Bronchus fibroblast of lung (primary cell): ENCODE data around the gene GRIN2C. TPM values are rescaled to one million over a fixed set of nuclear protein-coding genes. Genes with fewer than 3 reads are reported as not detected.

ENCODE experiments used
- total RNA-seq: library from RNA; depleted of rRNA; stranded (reverse); fragments of >200 nt; gene quantifications from 2 replicates; pipeline ENCODE4 v1.2.3, GENCODE V29; 2015

Gene GRIN2C
- total RNA-seq: not detected in 2 replicates

DNA sequence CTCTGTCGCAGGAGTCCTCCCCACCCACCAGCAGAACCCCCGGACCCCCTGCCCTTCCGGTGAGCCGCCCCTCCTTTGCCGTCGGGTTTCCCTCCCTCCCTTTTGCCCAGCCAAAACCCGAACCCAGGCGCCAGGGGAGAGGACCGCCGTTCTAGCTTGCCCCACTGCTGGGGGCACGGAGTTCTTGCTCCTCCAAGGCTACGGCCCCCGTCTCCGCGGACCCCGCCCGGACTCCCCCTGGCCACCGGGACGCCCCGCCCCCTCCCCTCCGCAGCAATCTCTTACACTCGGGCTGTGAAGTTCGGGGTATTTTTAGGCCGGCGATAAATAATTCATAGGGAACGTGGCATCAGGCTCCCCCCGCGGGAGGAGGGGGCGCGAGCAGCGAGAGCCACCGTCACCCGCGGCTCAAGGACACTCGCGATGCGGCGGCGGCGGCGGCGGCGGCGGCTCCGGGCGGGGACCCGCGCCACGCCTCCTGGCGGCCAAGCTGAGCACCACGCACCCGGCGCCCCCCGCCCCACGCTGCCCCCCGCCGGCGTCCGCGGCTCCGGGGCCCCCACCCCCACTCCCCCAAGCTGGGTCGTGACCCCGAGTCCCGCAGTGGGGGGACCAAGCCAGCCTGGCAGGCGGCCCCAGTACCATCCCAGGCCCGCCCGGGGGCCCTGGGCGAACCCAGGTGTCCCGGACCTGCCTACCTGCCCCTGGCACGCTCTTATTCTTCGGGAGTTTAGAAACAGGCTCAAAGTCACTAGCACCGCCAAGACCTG, at the start of gene GRIN2C:
TSS of gene GRIN2C (minus strand) at position 427 of the 770 bp plus-strand sequence. CDS start 4,793 bp downstream, outside the sequence.

GRCh38 chr17:74892974-74893911, 33.6 kb upstream of the GRIN2C start, which contains the start of gene FADS6:
Gene FADS6 (minus strand): TSS chr17:74893633. CDS start chr17:74893595, 38 bp downstream.

GRCh38 chr17:74872313-74873036, 12.8 kb upstream of the GRIN2C start, which contains the start of gene FDXR:
Gene FDXR (minus strand): TSS chr17:74872994. CDS start chr17:74872944, 50 bp downstream.

Other genes starting within 250 kb of the GRIN2C start
- gene CD300E, start 236.1 kb downstream of the GRIN2C start, total RNA-seq: not detected in 2 replicates
- gene CD300LF, start 147.0 kb downstream of the GRIN2C start, total RNA-seq: not detected in 2 replicates
- 0.67 and 0.89 TPM in 2 replicates for gene RAB37, start 122.6 kb downstream of the GRIN2C start, total RNA-seq
- 36.0 and 40.7 TPM in 2 replicates for gene NHERF1, start 111.3 kb downstream of the GRIN2C start, total RNA-seq
- 23.2 and 24.4 TPM in 2 replicates for gene NAT9, start 83.5 kb downstream of the GRIN2C start, total RNA-seq
- 31.1 and 32.1 TPM in 2 replicates for gene FDXR, start 13.1 kb upstream of the GRIN2C start, total RNA-seq
- not detected in 2 replicates for gene FADS6, start 33.7 kb upstream of the GRIN2C start, total RNA-seq
- gene USH1G, start 63.4 kb upstream of the GRIN2C start, total RNA-seq: not detected in 2 replicates
- not detected in 2 replicates for gene OTOP2, start 64.4 kb upstream of the GRIN2C start, total RNA-seq
- not detected in 2 replicates for gene OTOP3, start 76.0 kb upstream of the GRIN2C start, total RNA-seq
- gene HID1, start 112.9 kb upstream of the GRIN2C start, total RNA-seq: 0.45 and 0.67 TPM in 2 replicates
- 15.8 and 21.5 TPM in 2 replicates for gene CDR2L, start 127.7 kb upstream of the GRIN2C start, total RNA-seq
- gene MRPL58, start 152.8 kb upstream of the GRIN2C start, total RNA-seq: 95.0 and 112 TPM in 2 replicates
- 327 and 334 TPM in 2 replicates for gene ATP5PD, start 187.1 kb upstream of the GRIN2C start, total RNA-seq
- gene KCTD2, start 187.3 kb upstream of the GRIN2C start, total RNA-seq: 13.7 and 15.3 TPM in 2 replicates
- gene SLC16A5, start 228.1 kb upstream of the GRIN2C start, total RNA-seq: 8.2 and 9.2 TPM in 2 replicates